NK-92 treated with Interleukin-12 subunit alpha and Interleukin-12 subunit beta, amount 100 ng/mL, for 24 hours (cell line): ENCODE results near the gene RPL5.
"Not testable (repeated sequence)": the region's sequence is repeated elsewhere in the genome, so short reads cannot be mapped to it uniquely, and the experiment has no call there.

Experiments
- DNase-seq: peaks from one replicate; lab custom pipeline; 2025; lab: John Stamatoyannopoulos, UW

RPL5 gene

GRCh38 chr1:92831762-92832536 lies at the start of gene RPL5:
Gene RPL5 (plus strand): TSS chr1:92832040. CDS start chr1:92832115, 75 bp downstream.
- DNase-seq = peak; percentile 95

DNA sequence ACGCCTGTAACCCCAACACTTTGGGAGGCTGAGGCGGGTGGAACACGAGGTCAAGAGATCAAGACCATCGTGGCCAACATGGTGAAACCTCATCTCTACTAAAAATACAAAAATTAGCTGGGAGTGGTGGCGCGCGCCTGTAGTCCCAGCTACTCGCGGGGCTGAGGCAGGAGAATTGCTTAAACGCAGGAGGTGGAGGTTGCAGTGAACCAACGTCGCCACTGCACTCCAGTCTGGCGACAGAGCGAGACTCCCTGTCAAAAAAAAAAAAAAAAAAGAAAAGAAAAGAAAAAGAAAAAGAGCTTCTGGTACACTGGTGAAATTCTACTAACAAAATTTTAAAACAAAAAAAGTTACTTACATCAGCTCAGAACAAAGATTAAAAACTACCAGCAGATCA lies 48.3 kb upstream of the RPL5 start:
- not testable (repeated sequence) for DNase-seq

DNA sequence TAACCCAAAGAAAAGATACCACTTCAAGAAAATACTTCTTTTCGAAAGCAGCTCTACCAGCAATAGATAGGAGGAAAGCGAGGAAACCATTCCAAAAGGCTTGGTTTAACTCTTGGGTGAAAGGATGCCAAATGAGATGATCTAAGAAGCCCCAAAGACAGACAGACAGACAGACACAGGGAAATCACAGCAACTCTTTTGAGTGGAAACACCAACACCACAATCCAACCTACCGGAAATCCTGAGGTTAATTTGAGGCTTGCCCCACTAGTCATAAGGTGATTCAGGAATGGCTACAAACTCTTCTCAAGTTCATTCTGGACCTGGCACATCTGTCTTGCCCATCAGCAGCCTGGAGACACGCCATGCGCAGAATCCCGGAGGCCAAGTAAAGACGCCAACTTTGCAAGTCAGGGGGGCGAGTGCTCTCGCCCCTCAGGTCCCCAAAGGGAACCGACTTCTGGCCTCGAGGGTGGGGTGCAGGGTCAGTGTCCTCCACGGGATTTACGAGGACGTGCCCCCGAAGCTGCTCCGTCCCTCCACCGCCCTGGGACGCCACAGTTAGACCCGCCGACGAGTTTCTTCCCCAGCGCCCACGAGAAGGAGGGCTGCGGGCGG lies 47.7 kb upstream of the RPL5 start:
- no peak for DNase-seq

DNA sequence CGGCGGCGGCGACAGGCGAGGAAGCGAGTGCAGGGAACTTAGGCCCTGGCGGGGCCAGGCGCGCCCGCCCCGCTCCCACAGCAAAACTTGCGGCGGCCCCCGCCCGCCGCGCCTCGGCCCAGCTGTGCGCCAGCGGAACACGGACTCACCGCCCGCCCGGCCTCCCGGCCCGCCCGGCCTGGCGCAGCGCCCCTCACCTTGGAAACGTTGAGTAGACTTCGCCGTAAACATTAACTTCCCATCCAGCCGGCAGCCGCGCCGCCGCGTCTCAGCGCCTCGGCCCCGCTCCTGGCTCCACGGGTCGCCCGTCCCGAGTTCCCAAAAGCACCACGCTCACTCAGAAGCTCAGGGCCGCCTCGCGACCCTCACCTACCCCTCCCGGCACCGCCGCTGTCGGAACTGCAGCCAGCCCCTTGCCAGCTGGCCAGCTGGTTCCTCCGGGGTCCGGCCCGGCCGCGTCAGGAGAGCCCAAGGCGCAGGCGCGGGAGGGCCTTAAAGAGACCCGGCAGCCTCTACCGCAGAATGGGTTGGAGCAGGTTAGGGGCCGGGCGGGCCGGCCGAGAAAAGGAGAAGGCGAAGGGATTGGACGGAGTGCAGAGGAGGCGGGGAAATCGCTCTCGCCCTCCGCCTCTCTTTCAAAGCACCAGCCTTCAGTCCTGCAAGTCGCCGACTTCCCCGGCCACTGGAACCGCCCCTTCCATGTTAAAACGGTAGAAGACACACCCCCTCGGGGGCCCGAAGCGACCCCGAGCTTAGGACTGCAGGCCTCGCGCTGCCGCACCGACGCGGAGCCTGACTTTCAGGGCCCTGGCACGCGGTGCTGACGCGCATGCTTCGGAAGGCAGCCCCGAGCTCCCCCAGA lies 47.0 kb upstream of the RPL5 start, which contains the start of gene EVI5:
EVI5 (minus strand) TSS at position 470 of the 862 bp plus-strand sequence. CDS start 48,562 bp downstream, outside the sequence.
- DNase-seq = no peak

GRCh38 chr1:92786111-92786901 lies 45.5 kb upstream of the RPL5 start:
- no peak for DNase-seq

- no peak for DNase-seq
Observed at GRCh38 chr1:92790081-92790480, 41.8 kb upstream of the RPL5 start.

DNA sequence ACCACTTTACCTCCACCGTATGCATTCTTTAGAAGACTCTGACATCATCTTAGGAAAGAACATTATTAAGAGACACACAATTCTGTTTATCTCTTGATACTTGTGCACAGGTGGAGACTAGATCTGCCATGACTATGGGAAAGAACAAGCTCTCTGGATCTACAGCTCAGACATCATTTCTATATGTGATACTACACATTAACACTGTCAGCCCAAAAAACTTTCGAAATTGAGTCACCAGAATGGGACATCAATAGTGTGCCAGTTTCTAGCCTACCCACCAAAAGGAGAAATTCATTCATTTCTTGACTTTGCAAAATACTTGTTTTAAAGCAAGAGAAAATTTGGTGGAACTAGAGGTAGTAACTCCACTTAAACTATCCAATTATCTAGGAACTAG lies 41.0 kb upstream of the RPL5 start:
- DNase-seq = no peak

DNA sequence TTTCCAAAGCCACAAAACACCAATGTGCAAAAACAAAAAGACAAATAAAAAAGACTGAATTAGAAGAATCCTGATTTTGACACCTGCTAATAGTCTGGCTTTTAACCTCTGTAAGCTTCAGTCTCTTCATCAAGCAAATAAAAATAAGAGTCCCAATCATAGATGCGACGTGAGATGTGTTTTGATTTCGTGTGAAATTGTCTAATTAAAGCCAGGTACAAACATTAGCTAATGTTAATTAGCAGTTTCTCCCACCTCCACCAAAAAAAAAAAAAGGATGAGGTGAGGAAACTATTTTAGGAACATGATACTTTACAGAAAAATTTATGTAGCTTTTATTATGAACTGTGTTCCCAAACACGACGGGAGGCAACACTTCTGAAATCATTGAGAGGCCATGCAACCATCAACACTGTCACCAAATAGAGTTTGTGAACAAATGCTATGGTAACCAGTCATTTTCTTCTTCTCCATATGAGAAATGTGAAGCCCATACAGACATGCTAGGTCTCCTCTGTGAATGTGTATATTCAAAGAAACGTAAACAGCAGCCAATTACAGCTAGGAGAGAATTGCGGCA lies 40.3 kb upstream of the RPL5 start:
- no peak for DNase-seq

DNA sequence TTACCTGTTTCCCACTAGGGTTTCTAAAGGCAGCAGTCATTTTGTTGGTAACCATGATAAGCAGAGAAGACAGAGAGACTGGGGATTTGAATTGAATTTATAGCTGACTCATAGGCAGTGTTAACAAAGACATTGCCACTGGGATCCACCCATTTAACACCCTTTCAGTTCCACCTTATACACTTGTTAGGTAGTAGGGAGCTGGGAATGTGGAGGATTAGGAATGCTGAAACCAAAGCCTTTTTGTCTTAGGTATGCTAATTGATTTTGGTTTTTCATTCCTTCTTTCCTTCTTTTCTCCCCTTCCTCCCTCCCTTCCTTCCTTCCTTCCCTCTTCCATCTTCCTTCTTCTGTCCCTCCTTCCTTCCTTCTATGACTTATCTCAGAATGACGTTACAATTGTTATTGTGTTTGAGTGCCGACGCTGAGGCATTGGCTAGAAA lies 39.5 kb upstream of the RPL5 start:
- no peak for DNase-seq

- DNase-seq = no peak
Observed at GRCh38 chr1:92795166-92795565, 36.7 kb upstream of the RPL5 start.

GRCh38 chr1:92797297-92797696 lies 34.5 kb upstream of the RPL5 start:
- no peak for DNase-seq

DNA sequence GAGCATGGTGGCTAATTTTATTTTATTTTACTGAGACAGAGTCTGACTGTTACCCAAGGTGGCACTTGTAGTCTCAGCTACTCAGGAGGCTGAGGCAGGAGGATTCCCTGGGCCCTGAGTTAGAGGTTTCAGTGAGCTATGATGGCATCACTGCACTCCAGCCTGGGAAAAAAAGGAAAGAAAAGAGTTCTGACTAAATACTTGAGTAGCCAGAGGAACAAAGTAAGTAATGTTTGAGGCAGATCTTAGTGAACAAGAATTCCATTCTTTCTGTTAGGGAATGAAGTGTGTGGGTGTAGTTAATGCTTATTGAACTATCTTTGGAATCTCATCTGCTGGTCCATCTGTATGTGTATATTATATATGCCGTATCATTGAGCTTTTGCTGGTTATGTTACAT lies 33.9 kb upstream of the RPL5 start:
- DNase-seq = no peak

- DNase-seq = no peak
Observed at GRCh38 chr1:92803140-92803887, 28.5 kb upstream of the RPL5 start.

DNA sequence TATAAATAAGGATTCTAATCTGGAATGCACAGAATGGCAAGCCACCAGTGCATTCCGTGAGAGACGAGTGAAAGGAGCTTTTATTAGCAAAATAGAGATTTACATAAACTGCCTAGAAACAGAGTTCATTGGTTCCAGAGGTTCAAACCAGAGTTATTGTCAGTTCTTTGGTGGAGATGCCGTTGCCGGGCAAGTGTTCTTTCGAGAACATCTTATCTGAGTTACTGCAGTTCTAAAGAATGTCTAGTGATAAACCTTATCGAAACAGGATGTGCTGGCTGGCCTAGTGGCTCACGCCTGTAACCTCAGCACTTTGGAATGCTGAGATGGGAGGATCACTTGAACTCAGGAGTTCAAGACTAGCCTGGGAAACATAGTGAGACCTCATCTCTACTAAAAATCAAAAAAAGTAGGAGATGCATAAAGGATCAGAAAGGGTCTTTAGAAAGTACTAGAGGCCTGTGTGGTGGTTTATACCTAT lies 27.1 kb upstream of the RPL5 start:
- no peak for DNase-seq

GRCh38 chr1:92805216-92805615 lies 26.6 kb upstream of the RPL5 start:
- DNase-seq = no peak

GRCh38 chr1:92808381-92808780 lies 23.5 kb upstream of the RPL5 start:
- DNase-seq = no peak

DNA sequence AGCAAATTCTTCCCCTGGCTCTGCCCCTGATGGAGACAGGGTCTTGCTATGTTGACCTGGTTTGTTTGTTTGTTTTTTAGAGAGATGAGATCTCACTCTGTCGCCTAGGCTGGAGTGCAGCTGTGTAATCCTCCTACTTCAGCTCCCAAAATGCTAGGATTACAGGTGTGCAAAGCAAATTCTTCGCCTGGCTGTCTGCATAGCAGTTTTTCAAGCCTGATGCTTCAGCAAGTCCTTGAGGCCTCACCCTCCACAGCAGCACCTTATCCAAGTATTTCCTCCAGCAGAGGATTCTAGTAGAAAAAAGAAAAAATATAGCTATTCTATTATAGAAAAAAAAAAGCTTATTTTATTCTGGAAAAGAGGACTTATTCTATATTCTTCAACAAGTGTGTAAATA lies 15.1 kb upstream of the RPL5 start:
- DNase-seq = no peak

DNA sequence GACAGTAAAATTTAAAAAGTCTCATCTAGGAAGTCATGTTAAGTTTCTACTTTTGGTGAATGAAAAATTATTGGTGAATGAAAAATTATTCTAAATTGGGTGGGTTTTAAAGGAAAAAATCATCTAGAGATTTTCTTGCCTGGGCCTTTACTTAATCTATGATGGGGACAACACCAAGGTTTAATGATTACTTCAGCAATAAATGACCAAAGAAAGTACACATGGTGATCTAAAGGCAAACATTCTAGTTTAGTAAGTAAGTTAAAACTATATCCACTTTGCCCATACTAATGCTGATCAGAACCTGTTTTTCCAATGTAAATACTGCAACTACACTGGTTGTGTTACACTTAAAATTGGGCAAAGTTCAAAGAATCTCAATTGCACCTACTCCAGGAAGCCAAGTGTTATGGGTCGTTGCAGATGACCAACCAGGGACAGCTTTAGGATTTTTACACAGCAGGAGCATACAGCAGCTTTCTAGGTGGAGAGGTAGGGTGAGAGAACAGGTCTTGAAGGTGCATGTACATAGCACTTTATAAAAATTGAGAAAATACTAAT lies 14.6 kb upstream of the RPL5 start:
- DNase-seq = no peak

DNA sequence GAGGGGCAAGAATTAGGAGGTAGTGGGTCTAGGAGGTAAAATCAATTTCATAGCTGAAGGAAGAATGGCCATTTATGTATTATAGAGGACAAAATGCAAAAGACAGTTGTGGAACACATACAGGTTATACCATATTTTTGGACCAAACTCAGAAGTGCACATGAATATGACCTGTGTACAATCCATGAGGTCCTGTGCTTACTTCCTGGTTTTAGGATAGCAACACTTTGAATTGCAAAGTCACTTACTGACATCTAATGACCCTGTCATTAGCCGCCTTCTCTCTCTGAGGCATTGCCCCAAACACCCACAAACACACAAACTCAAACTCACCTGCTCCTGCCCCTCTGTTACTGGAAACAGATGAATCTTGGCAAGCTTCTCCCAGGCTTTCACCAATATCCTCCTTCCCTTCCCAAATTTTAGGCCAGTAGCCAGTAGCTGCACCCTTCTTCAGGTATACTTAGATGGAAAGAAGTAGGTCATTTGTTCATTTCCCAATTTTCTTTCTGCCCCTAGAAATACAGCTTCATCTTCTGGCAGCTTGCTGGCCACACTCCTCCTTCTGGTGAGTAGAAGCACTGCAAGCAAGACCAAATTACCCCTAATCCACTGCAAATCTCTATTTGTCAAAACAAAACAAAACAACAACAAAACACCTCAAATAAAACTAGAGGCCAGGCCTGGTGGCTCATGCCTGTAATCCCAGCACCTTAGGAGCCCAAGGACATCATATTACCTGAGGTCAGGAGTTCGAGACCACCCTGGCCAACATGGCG lies 13.7 kb upstream of the RPL5 start:
- no peak for DNase-seq
